GM18858 (cell line): Measurements from ENCODE around the gene DPP4.

Source experiments
- ATAC-seq: cut with Tn5 transposase; IDR thresholded peaks from one replicate; pipeline ENCODE4 v1.9.1; 2021; ENCODE audit not compliant: unreplicated experiment

Gene DPP4

DNA sequence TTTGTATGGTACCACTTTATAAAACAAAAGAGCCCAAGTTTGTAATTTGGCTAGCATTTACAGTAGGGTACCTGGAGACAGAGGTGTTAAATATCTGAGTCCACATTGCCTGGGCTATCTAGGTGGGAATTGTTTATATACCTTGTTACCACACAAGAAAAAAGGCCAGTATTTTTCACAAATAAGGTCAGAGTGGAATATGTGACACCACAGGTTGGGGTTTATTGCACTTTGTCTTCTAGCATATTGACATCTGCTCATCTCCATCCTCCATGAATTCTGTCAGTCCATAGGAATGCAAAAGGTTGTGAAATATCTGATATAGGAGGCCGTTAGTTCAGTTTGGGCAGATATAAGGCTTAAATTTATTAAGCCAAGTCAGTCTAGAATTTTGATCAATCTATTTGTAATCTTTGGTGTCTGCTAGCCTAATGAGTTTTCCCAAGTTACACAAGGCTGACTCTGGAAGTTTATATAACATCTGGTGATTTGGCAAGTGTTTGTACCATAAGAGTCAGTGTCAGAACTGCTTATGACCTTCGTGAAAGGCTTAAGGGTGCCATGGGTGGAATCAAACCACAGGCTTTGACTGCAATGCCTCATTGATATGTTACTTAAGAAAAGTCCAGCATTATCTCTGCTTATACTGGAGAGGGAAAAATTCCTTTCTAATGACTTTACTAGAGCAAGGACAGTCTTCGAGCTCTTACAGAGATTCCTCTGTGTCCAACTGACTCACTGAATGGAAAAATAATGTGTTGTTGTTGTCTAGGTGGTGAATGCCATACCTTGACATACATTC is 11.3 kb upstream of the DPP4 start:
- ATAC-seq, result no peak

DNA sequence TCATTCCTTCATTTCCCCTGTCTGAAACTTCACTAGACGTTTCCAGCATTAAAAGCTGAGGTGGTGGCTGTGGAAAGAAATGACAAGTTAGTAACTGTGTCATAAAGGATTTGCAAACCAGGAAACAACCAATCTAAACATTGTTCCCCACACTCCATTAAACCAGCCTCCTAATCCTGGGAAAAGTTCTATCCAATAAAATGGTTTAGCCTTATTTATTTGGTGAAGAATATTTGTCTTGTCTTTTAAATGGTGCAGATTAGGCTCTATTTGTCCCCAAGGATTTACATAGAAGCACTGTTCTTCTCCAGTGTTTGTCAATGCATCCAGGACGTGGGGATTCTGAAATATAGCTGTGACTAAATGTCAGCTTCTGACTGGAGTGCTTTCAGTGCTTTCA is 10.5 kb upstream of the DPP4 start:
- no peak for ATAC-seq

DNA sequence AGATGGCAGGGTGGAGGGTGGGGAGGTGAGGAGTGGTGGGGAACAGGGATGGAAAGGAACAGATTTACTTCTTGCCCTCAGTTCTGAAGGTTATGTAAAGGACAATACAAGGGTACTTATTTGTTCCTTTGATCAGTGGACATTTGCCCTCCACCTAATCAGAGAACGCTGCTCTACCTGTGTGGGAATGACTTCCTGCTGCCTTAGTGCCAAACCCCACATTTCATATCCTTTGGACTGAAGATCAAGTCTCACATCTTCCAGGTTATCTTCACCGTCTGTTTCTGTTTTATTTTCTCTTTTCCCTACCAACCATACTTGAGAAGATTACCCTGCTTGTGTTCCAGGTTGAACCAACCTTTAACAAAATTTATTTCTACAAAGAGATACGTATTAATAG is 8.7 kb upstream of the DPP4 start:
- ATAC-seq, result no peak

DNA sequence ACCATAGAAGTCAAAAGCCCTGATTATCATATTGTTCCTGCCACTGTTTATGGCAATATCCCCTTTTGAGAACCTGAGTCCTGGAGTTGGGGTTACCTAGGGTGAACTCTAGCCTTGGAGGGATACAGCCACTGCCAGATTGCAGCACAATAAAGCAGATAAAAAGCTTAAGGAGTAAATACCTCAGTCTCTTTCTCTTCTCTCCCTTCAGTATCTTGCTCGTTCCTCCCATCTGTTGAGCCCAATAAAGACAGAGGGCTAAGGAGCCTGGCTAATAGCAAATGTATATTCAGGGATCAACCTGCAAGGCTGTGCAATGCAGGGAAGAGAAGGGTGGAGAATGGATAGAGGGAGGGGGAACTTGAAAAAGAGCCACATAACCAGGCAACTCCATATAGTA is 8.0 kb upstream of the DPP4 start:
- ATAC-seq, result no peak

DNA sequence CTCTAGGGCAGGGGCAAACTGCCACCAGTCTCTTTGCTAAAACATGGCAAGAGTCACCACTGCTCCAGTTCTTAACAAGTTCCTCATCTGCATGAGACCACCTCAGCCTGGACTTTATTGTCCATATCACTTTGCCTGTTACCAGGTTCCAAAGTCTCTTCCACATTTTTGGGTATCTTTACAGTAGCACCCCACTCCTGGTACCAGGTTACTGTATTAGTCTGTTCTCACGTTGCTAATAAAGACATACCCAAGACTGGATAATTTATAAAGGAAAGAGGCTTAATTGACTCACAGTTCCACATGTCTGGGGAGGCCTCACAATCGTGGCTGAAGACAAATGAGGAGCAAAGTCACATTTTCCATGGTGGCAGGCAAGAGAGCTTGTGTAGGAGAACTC is 5.5 kb upstream of the DPP4 start:
- ATAC-seq, result no peak

DNA sequence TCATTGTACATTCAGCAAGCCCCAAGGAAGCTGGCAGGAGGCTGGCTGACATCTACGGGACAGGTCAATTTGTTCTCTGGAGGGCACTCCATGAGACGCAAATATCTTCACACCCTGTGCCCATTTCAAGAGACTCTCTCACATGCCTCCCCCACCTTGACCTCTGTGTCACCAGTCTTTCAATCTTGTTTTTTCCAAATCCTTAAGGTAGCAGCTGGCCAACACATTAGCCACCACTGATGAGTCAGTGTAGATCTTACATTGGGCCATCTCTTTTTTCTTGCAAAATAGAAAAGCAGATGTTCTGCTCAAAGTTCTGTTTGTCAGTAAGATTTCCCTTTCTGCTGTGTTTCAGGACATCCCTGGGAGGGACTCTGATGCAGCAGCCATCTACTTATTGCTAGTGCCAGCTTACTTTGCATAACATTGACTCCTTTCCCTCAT is 1.7 kb upstream of the DPP4 start:
- no peak for ATAC-seq

DNA sequence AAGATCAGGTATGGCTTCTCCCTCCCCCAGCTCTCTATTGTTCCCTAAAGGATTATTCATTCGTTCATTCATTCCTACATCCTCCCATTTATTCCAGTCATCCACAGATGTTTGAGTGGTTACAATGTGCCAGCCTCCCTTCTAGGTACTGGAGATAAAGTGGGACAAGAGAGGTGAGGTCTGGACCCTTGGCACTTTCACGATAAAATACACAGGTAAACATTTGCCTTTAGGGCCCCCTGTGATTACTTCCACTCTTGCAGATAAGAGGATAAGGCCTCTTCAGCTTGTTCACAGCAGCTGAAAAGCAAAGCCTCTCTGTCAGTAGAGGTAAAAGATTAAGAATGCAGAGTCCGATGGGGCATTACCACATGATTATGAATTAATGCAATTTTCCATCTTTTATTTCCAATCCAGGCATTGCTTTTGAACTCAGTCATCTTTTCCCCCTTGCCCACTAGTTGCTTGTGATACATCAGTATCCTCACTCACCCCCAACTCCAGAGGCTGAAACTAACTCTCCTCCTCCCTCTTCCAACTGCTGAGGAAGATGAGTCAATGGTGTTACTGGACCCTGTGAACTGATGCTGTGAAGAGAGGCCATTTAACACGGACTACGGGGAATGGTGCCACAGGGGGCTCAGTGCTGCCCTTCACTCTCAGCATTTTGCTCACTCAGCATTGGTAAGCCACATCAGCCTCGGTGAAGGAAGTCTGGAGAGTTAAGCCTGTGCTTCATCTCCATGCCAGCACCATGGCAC is 1.1 kb upstream of the DPP4 start:
- no peak for ATAC-seq

DNA sequence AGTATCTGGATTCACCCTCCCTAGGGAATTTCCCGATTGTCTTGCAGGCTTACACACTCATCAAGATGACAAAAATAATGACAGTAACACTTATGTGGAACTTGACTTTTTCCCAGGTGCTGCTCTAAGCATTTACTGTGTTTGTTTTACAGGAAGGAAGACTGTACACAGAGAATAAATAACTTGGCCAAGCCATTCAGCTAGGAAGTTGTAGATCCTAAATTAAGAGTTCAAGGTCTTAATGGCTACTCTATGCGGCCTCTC is 549 bp upstream of the DPP4 start:
- no peak for ATAC-seq

DNA sequence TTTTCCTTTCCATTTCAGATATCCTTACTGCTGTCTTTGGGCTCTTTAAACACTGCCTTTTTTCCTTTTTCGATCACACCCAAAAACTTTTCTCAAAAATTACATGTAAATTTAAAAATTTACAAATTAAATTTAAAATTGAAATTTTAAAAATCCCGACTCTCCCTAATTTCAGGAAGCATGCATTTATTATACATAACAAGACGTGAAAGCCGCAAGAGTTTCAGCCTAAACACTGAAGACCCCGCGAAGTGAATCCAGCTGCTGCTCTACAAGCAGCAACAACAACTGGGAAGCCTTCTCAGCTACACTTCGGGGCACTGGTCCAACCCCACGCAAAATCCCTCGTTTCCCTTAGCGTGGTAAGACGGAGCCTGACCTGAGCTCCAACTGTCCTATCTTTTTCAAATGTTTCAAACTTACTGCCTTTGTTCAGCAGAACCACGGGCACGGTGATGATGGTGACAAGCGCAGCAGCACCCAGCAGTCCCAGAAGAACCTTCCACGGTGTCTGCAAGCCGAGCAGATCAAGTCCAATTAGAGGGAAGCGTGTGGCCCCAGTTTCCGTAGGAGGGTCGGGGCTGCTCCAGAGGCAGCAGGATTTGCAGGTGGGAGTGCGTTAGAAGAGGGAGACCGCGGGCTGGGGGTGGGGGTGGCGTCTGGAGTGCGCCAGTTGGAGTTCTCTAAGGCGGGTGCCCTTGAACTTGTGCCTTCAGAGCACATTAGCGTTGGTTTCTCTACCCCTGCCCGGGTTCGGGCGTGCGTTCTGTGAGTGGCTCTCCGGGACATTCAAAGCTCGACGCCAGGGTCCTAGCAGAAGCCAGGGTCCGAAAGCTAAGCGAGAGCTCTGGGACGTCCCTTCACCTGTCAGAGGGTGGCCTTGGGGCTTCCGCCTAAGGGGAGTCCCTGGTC is 783 bp downstream of the DPP4 start:
- no peak for ATAC-seq

DNA sequence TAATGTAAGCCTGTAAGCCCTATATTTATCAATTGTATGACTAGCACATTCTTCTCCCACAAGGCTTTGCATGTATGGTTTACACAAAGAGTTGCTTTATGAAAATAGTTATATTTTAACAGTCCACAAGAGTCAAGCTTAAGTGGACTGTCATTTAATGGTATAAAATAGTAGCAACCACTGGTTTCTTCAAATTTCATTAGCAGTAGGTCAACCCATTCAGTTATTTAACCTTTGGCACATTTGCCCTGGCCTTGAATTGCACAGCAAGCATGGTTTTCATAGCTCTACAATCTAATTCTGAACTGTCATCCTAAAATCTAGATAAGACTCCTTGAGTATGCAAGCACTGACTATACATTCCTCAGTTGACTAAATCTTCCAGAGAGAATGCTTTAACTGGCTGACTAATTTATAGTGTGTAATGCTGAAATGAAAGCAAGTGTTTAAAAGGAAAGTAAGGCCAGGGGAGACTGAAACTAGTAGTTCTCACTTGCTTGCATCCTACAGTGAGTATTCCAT is 1.8 kb downstream of the DPP4 start:
- ATAC-seq, result peak; percentile 64

DNA sequence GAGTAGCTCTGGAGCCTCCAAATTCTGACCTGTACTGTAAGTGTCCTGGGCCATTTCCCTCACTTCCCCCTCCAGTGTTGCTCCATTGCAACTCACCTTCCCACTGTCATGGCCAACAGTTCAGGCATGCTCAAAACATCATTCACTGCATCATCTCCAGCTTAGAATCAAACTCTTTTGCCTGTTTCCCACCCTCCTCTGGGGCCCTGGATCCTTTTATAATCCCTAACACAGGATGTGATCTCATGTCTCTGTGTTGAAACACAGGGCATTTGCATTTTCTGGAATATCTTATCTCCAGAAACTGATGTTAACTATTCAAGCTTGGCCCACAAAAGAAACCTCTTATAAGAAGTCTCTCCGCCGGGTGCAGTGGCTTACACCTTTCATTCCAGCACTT is 3.0 kb downstream of the DPP4 start:
- ATAC-seq, result no peak

DNA sequence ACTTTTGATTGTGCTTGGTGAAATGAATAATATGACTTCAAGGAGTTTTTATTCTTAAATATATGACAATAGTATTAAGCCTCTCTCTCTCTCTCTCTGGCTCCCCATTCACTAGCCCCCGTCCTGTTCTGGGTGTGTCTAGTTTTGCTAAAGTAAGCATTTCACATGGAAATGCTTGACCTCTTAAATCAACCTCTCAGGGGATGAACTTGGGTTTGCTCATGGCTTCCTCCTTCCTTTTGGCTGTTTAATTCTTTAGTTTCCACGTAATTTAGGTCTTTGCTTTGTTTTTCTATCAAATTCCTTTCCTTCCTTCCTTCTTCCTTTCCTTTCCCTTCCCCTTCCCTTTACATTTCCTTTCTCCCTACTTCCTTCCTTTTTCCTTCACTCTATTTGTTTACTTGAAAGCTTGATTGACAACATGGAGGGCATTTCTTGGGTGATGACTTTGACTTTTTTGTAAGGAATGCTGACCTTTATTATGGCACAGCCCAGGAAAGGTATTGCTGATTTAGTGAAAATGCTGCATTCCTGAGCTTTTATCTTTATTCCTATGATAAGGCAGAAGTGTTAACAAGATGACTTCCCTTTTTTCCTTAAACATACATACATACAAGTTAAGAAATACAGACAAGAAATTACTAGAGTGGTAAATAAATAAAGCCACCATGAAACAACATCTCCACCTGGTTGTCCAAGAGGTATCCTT is 3.6 kb downstream of the DPP4 start:
- no peak for ATAC-seq

DNA sequence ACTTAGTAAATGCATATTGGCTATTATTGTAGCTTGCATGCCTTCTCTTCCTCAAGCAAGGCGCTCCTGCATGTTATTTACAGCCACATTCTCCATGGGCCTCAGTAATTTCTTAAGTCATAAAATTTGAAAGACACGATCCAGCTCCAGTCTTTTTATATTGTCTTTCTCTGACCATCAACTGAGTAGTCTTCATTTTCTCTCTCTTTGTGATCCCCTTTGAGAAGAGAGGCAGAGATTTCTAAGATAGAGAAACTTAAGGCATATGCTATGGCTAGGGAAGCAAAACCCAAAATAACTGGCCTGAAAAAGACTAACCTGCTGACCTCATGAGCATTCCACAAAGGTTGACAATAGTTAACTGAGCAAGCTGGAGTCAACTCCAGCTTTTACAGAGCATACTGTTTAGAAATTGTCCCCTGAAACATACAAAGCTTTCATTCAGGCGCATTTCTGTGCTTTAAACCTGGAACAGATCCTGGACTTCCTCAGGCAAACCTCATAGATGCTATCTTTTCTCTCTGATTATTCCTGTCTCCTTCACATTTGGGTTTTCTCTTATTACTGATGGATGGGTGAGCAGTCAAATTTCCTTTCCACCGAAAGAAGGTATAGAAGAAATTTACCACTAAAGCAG is 4.6 kb downstream of the DPP4 start:
- ATAC-seq, result no peak

DNA sequence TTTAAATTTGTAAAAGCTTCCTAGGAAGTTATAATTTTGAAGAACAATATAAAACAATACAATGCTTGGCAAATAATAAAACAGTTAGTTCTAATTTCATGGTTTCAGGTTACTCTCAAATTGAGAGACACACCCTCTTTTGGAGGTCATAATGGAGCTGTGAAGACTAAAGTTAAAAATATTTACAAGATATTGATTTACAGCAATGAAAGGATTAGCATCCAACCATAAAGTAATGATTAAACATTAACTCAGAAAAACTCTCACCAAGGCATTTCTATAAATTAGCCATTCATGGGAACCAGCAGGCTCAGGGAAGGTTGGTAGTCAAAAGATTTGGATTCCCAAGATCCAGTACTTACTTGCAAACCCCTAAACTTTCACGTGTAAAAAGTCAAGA is 6.4 kb downstream of the DPP4 start:
- ATAC-seq, result no peak

DNA sequence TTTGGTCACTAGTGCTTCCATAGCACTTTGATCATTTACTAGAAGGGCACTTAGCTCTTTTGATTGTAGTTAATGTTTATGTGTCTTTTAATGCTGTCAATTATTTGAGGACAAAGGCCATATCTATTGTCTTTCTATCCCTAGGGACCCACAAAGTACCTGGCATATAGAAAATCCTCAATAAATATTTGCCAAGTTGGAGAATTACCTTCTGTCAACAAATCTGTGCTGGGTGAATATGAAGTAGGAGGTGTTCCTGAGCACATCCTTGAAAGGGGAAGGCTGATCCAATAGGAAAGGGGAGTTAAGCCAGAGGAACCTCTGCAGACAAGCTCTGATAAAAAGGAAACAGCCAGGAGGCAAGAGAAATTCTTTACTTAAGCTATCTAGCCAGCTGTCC is 8.2 kb downstream of the DPP4 start:
- no peak for ATAC-seq

DNA sequence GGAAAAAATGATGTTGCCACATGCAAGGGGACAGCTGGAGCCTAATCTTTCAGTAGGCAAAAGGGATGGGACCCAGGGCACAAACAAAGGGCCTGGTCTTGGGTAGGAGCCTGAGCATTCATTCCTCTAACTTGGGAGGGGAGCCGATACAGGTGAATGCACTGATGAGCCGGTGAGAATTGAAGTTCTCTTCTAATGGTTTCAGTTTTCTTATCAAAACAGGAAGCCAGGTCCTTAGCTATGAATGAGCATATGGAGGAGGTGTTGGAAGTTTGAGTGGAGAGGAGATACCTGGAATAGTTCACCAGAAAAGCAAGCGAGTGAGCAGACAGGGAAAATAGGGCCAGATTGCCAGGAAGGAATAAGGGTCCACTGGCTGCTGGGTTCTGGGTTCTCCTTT is 10.1 kb downstream of the DPP4 start:
- peak; percentile 29 for ATAC-seq

DNA sequence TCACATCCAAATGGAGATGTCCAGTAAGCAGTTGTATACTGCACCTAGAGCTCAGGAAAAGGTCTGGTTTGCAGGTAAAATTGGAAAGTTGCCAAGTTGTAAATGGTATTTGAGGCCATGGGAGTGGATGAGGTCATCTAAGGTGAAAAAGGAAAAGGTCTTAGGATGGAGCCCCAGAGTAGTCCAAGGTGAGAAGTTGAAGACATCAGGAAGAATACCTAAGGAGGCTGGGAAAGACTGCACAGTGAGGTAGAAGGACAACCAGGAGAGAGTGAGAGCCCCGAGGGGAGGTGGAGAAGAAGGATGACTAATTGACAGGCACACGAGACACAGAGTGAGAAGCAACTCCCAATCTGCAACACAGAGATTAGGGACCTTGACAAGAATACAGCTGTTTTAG is 10.7 kb downstream of the DPP4 start:
- ATAC-seq, result no peak

DNA sequence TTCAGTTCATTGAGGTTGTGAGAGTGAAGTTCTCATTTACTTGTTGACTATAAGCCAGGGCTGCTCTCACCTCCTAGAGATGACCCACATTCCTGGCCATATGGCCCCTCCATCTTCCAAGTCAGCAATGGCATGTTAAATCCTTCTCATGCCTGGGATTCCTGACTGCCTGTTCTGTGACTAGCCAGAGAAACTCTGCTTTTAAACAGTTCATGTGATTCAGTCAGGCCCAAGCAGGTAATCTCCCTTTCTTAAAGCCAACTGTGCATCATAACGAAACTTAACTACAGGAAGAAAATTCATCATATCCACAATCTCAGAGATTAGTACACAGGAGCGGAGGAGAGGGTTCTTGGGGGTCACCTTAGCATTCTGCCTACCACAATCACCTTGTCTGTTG is 11.5 kb downstream of the DPP4 start:
- no peak for ATAC-seq

DNA sequence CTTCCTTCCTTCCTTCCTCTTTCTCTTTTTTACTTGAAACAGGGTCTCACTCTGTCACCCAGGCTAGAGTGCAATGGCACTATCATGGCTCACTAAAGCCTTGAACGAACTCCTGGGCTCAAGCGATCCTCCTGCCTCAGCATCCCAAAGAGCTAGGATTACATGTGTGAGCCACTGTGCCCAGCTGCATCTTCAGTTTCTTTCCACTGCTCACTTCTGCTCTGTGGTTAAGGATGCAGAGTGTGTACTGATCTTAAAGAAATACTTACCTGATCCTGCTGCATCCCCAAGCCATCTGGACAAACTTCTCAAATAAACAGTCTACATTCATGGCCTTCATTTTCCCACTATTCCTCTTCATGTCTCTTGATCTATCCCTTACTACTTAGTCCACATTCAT is 13.0 kb downstream of the DPP4 start:
- ATAC-seq, result no peak

DNA sequence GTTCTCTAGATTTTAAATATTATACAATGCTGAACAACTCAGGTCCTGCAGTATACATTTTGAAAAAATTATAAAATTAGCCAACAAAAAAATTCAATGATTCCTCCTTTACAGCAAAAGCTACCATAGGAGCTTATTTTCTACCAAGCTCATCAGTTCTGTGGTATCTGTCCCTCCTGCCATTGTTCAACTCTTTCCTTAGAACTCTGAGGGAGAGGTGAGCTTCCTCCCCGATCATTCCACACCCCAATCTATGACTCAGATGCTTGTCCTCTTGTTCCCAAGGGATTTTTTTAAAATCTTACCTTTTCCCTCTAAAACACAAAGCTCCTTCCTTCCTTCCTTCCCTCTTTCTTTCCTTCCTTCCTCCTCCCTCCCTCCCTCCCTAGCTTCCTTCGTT is 13.5 kb downstream of the DPP4 start:
- no peak for ATAC-seq
